SK-N-SH (cell line): ENCODE results near the gene ANKS6. TPM values are rescaled to one million over a fixed set of nuclear protein-coding genes. Genes with fewer than 3 reads are reported as not detected.

ENCODE experiments used
- CTCF ChIA-PET: fragments of 300-600, 350-600 bp; formaldehyde crosslinking; extraction: SDS; loops from one replicate; lab custom pipeline; 2021; lab: Yijun Ruan, JAX
- POLR2A ChIA-PET: fragments of 350-600 bp; sonication (Branson Sonifier 250); formaldehyde crosslinking; extraction: SDS; loops from one replicate; lab custom pipeline; 2020; ENCODE audit warnings: antibody characterized with exemption, inconsistent platforms; lab: Yijun Ruan, JAX
- DNase-seq: peaks from one replicate; pipeline ENCODE4 v3.0.0; 2012
- H2AFZ ChIP-seq: fragments of 200-600 bp; sonication (generic); 2 replicates; pipeline ENCODE4 v1.8.1; 2016; ENCODE audit warnings: antibody characterized with exemption, mild to moderate bottlenecking, low read depth
- H3F3A ChIP-seq: fragments of 200-600 bp; sonication (generic); replicated peaks from 2 replicates; pipeline ENCODE3; 2016; ENCODE audit warnings: antibody characterized with exemption, mild to moderate bottlenecking; ENCODE audit not compliant: insufficient read depth
- H3K27ac ChIP-seq, 2 experiments: fragments of 200-500 bp in 1 of 2; fragments of 200-600 bp in 1 of 2; sonication (Bioruptor generic) in 1 of 2; sonication (generic), shearing (Covaris generic) in 1 of 2; 2 replicates each; pipeline versions ENCODE4 v1.5.1 to v1.6.1; 2014 to 2016; ENCODE audit warnings: low read depth in 2 of 2, inconsistent platforms in 1 of 2, low read length in 1 of 2, mild to moderate bottlenecking in 1 of 2, mixed read lengths in 1 of 2
- H3K27me3 ChIP-seq: fragments of 200-600 bp; sonication (generic), shearing (Covaris generic); 2 replicates; pipeline ENCODE4 v1.6.1; 2016; ENCODE audit warnings: mixed run types; ENCODE audit not compliant: insufficient read depth
- H3K36me3 ChIP-seq, 2 experiments: fragments of 200-500 bp in 1 of 2; fragments of 200-600 bp in 1 of 2; sonication (Bioruptor generic) in 1 of 2; sonication (generic) in 1 of 2; replicated peaks in 1 of 2; 2 replicates each; pipeline versions ENCODE3 to v1.5.1; 2014 to 2016; ENCODE audit warnings: low read length in 1 of 2, mild to moderate bottlenecking in 1 of 2; ENCODE audit not compliant: insufficient read depth in 2 of 2, control insufficient read depth in 1 of 2
- H3K4me1 ChIP-seq, 2 experiments: fragments of 200-500 bp in 1 of 2; fragments of 200-600 bp in 1 of 2; sonication (Bioruptor generic) in 1 of 2; sonication (generic), shearing (Covaris generic) in 1 of 2; 2 replicates each; pipeline versions ENCODE4 v1.5.1 to v1.6.1; 2014 to 2016; ENCODE audit warnings: low read depth in 1 of 2, low read length in 1 of 2, mixed run types in 1 of 2; ENCODE audit not compliant: insufficient read depth in 2 of 2, control insufficient read depth in 1 of 2
- H3K4me2 ChIP-seq: fragments of 200-600 bp; sonication (generic), shearing (Covaris generic); 2 replicates; pipeline ENCODE4 v1.6.1; 2017; ENCODE audit warnings: mixed run types
- H3K4me3 ChIP-seq, 2 experiments: fragments of 200-500 bp in 1 of 2; fragments of 200-600 bp in 1 of 2; sonication (Bioruptor generic) in 1 of 2; sonication (generic), shearing (Covaris generic) in 1 of 2; 2 replicates each; pipeline versions ENCODE4 v1.5.1 to v1.8.1; 2014 to 2016; ENCODE audit warnings: low read depth in 2 of 2, inconsistent platforms in 1 of 2, low read length in 1 of 2, mild to moderate bottlenecking in 1 of 2, mixed read lengths in 1 of 2, moderate library complexity in 1 of 2
- H3K79me2 ChIP-seq: fragments of 200-600 bp; sonication (generic); 2 replicates; pipeline ENCODE4 v1.8.1; 2017; ENCODE audit warnings: mild to moderate bottlenecking; ENCODE audit not compliant: insufficient read depth
- H3K9ac ChIP-seq: fragments of 200-600 bp; sonication (generic); 2 replicates; pipeline ENCODE4 v1.6.1; 2017; ENCODE audit warnings: mixed run types
- H3K9me2 ChIP-seq: fragments of 200-600 bp; sonication (generic); 2 replicates; pipeline ENCODE4 v1.6.1; 2017; ENCODE audit warnings: mixed run types
- H3K9me3 ChIP-seq: fragments of 200-600 bp; sonication (generic); 2 replicates; pipeline ENCODE4 v1.6.1; 2017; ENCODE audit warnings: mixed run types, mild to moderate bottlenecking, moderate library complexity
- H4K20me1 ChIP-seq: fragments of 200-600 bp; sonication (generic); 2 replicates; pipeline ENCODE4 v1.6.1; 2017; ENCODE audit warnings: mild to moderate bottlenecking, mixed run types; ENCODE audit not compliant: insufficient read depth
- CTCF ChIP-seq: fragments of 200-600 bp; sonication (generic); IDR thresholded peaks from 2 replicates; pipeline ENCODE4 v1.6.1; 2017; ENCODE audit warnings: antibody characterized with exemption, mild to moderate bottlenecking, moderate library complexity
- FOXJ3 ChIP-seq: sonication (generic); formaldehyde crosslinking; IDR thresholded peaks from 2 replicates; pipeline ENCODE4 v1.5.1; 2020; ENCODE audit warnings: mild to moderate bottlenecking, missing genetic modification reagents
- FOXM1 ChIP-seq: IDR thresholded peaks from 2 replicates; pipeline ENCODE4 v1.4.0; 2012; ENCODE audit warnings: low read depth, mild to moderate bottlenecking
- IRF3 ChIP-seq: fragments of 150-350 bp; IDR thresholded peaks from 2 replicates; pipeline ENCODE4 v1.6.1; 2016; ENCODE audit warnings: mild to moderate bottlenecking, low read depth, low read length
- MAX ChIP-seq: IDR thresholded peaks from 2 replicates; pipeline ENCODE4 v1.4.0; 2012; ENCODE audit warnings: low read depth
- MEF2A ChIP-seq: IDR thresholded peaks from 2 replicates; pipeline ENCODE4 v1.4.0; 2012; ENCODE audit warnings: low read depth, borderline replicate concordance
- PBX3 ChIP-seq: IDR thresholded peaks from 2 replicates; pipeline ENCODE4; 2012
- POLR2AphosphoS5 ChIP-seq: IDR thresholded peaks from 2 replicates; pipeline ENCODE4 v1.6.1; 2012; ENCODE audit warnings: low read depth, low read length
- REST ChIP-seq: IDR thresholded peaks from 2 replicates; pipeline ENCODE4 v1.6.1; 2012; ENCODE audit warnings: mild to moderate bottlenecking, low read depth, low read length, moderate library complexity
- RFX5 ChIP-seq: IDR thresholded peaks from 2 replicates; pipeline ENCODE4 v1.6.1; 2012; ENCODE audit warnings: mild to moderate bottlenecking, improper control_type of control experiment, low read length
- SIN3A ChIP-seq: IDR thresholded peaks from 2 replicates; pipeline ENCODE4 v1.6.1; 2012; ENCODE audit warnings: low read depth, mild to moderate bottlenecking, low read length, moderate library complexity, borderline replicate concordance
- SMC3 ChIP-seq: IDR thresholded peaks from 2 replicates; pipeline ENCODE4 v1.6.1; 2012; ENCODE audit warnings: low read depth, low read length, improper control_type of control experiment
- TAF1 ChIP-seq: IDR thresholded peaks from 2 replicates; pipeline ENCODE4 v1.6.1; 2012; ENCODE audit warnings: low read depth, mild to moderate bottlenecking, low read length, moderate library complexity, borderline replicate concordance
- ZBTB33 ChIP-seq: IDR thresholded peaks from 2 replicates; pipeline ENCODE4 v1.4.0; 2012; ENCODE audit warnings: low read depth, borderline replicate concordance
- WGBS: methylation state at CpG from one replicate; pipeline ENCODE4 v1.1.6; 2017; ENCODE audit warnings: low lambda C conversion rate; 5-methylcytosine and 5-hydroxymethylcytosine counted together
- polyA plus RNA-seq, 3 experiments: library from polyadenylated mRNA; depleted of rRNA; stranded (reverse); fragments of >200 nt; gene quantifications; 2 replicates each; pipeline ENCODE4 v1.2.3, GENCODE V29; 2012

ANKS6 gene
- polyA plus RNA-seq, 1 of the 3 experiments (the other 2 are of a cell fraction) = 29.3 TPM

- Histone ChIP-seq H3K9ac (no peak overlapping the region), H3K27me3 (no peaks in the 10 kb centered on the region), H3K27ac (no peak overlapping the region), H3K79me2 (no peaks in the 10 kb centered on the region), H3K4me2 (no peak overlapping the region), H3K4me1 (peaks cover 8 to 24% of the 10 kb centered on the region in 2 experiments; a peak in 3 of 4 replicates), H4K20me1 (peaks cover 6% of the 10 kb centered on the region; the same call in 1 of the 2 replicates), H3F3A (peaks cover 5% of the 10 kb centered on the region), H3K36me3 (peaks cover 14 to 24% of the 10 kb centered on the region in 2 experiments), H2AFZ (no peak overlapping the region), H3K9me2 (no peaks in the 10 kb centered on the region), H3K9me3 (no peaks in the 10 kb centered on the region; the same call in 1 of the 2 replicates), H3K4me3 (no peak overlapping the region)
- DNase-seq = no peak
- TF ChIP-seq TAF1 (no peak), SIN3A (no peak), SMC3 (no peak), RFX5 (no peak)
- ChIA-PET POLR2A (no interaction called here), CTCF (interaction anchor here (1.0 kb wide), 1 partner anchor 37 kb away, joined by 3 read pairs; no protein-coding TSS in a partner anchor)
- WGBS = 86% methylated on average over 3 of the region's 3 CpGs
These were observed 57.6 kb downstream of the ANKS6 start for GRCh38 chr9:98738741-98739140.

GRCh38 chr9:98736226-98736625, 60.1 kb downstream of the ANKS6 start:
- peaks cover 0 to 24% of the 10 kb centered on the region in 2 experiments; a peak in 2 of 4 replicates for H3K4me1 ChIP-seq
- TF ChIP-seq TAF1 (no peak), FOXM1 (no peak), FOXJ3 (no peak), RFX5 (no peak), MEF2A (no peak), ZBTB33 (no peak), CTCF (no peak), IRF3 (no peak), POLR2AphosphoS5 (no peak), SMC3 (no peak), PBX3 (no peak), REST (no peak), MAX (no peak)
- TF ChIP-seq, all 33 proteins: peak for 0
- Histone ChIP-seq H3K9me2 (no peaks in the 10 kb centered on the region), H3K9ac (no peak overlapping the region), H3K27ac (no peak overlapping the region), H2AFZ (no peak overlapping the region), H3K4me3 (no peak overlapping the region), H3K79me2 (no peaks in the 10 kb centered on the region), H4K20me1 (no peaks in the 10 kb centered on the region), H3K36me3 (peaks cover 12 to 28% of the 10 kb centered on the region in 2 experiments), H3K27me3 (no peaks in the 10 kb centered on the region), H3K4me2 (no peak overlapping the region), H3F3A (peaks cover 4% of the 10 kb centered on the region), H3K9me3 (no peaks in the 10 kb centered on the region; the same call in 1 of the 2 replicates)
- 90% methylated on average over 12 of the region's 12 CpGs for WGBS
- DNase-seq = no peak
- POLR2A ChIA-PET = no interaction called here
- CTCF ChIA-PET = no interaction called here
